Ecto neural progenitor cell (in vitro differentiated cells): ENCODE results near the gene ZDHHC1.

Source experiments
- DNase-seq: peaks from one replicate; pipeline ENCODE4 v3.0.0-alpha.2; 2018; ENCODE audit warnings: low spot score

The ZDHHC1 gene

DNA sequence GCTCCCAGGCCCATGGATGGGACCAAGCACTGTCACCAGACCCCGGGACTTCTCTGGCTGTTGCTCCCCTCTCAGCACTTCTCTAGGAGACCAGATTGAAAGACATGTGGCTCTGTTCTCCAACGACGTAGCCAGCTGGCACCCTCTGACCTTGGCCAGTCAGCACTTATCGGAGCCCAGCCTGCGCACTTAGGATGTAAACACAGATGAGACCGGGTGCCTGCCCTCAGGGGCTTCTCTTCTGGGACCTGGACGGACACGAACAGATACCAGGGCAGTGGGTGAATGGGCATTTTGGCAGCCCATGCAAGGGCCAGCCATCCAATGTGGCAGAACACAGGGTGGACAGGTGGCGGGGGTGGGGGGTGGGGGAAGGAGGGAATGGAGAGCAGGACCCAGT, 6.6 kb downstream of the ZDHHC1 start:
- no peak for DNase-seq

DNA sequence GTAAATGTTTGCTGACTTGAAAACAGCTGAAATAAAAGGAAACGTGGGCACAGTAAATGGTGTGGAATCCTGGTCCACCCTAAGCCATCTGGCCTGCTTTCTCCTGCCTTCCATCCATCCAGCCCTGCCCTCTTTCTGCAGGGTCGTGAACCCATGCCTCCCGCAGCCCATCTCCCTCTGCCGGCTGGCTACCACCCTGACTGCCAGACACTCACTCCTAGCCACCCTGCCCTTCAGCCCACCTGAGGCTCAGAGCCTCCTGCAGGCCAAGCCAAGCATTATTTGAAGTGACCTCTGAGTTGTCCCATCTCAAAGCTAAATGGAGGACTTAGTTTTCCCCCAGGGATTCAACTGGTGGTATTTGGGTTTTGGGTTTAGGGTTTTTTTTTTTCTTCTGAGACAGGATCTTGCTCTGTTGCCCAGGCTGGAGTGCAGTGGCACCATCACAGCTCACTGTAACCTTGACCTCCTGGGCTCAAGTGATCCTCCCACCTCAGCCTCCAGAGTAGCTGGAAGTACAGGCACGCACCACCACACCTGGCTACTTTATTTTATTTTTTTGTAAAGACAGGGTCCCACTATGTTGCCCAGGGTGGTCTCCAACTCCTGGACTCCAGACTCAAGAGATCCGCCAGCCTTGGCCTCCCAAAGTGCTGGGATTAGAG, 8.4 kb downstream of the ZDHHC1 start:
- DNase-seq, result no peak

DNA sequence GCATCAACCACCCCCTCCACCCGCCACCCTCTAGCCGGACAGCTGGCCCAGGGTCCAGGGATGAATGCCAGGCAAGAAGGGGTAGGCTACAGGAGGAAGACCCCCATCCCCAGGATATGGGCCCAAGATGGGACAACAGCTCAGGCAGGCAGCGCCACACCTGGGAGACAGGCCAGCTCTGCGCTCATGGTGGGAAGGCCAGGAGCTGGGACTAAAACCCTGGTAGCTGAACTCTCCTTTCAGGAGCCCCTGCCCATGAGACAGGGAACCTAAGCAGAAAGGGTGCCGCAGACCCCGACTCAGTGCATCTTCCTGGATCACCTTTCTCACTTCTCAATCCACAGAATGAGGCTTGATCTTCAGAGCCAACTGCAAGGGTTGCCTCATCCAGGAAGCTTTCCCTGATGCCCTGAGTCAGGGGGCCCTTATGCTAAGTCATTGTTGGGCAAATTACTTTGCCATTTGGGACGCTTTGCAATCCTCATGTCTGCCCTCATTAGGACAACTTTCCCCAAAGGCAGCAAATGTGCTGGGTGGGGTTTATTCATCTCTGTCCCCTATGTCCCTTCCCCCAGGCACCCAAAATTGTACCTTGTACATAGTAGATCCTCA, 9.0 kb downstream of the ZDHHC1 start:
- no peak for DNase-seq

DNA sequence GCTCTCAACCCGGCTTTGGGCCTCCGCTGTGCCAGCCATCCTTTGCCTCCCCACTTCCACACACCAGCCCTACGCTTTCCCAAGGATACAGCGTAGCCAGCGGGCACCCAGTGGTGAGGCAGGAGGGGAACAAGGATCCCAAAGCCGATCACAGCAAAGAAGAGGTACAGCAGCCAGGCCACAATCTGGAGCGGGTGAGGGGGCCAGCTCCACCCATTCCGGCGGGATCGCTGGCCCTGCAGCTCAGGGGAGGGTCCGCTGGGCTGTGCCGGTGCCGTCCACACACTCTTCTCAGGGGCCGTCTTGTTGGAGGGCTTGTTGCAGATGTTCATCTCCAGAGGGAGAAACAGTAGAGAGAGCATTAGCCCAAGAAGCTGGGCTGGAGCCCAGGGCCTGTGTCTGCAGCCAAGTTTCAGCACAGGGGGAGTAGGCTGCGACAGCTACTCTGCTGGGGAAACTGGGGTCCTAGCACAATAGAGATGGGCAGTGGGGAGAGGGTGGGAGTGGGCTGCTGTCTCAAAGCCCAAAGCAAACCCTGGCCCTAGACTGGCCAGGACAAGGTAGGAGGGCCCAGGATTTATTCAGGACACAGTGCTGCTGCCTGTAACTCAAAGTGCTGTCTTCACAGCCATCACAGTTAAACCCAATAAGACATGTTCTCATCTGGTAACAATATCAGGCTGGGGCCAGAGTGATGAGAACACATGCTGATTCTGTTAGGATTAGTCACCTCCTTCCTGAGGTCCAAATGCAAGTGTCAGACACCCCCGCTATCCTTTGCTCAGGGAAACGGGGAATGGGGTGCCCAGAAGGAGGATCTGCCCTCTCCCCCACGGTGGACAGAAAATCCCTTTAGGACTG, 9.9 kb downstream of the ZDHHC1 start:
- DNase-seq, result peak; percentile 41

DNA sequence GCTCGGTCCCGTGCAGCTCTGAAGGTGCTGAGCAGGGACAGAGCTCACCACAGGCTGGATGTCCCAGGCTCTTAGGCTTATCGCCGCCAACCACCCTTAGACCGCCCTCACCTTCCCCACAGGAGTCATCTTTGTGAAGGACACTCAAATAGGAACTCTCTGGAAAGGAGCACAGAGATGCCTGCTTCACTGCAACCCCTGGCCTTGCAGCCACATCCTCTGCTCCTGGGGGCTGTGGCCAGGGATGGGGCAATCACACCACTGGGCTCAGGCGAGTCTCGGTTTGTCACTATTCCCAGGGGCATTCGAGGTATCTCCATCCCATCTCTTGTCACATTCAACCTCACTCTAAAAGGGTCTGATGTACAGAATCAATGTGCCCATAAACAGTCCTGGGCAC, 10.9 kb downstream of the ZDHHC1 start:
- DNase-seq, result no peak

DNA sequence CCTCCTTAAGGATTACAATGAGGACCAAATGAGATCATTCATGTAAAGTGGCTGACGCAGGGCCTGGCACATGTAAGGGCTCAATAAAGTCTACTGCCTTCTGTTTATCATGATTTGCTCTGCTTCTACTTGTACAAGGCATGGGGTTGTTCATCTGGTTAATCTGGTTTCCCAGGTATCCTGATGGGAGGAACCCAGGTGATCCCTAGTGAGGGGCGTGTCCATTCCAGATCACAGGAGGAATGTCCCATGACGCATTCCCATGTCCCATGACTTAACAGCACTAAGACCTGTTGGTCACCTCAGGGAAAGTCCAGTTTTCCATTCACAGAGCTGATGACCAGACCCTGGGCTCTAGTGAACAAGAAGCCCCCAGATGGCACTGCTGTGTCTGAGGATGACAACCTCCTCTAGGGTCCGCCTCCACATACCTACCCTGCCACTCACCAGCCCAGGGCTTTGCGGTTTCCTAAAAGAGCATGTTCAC, 11.5 kb downstream of the ZDHHC1 start:
- peak; percentile 46 for DNase-seq

DNA sequence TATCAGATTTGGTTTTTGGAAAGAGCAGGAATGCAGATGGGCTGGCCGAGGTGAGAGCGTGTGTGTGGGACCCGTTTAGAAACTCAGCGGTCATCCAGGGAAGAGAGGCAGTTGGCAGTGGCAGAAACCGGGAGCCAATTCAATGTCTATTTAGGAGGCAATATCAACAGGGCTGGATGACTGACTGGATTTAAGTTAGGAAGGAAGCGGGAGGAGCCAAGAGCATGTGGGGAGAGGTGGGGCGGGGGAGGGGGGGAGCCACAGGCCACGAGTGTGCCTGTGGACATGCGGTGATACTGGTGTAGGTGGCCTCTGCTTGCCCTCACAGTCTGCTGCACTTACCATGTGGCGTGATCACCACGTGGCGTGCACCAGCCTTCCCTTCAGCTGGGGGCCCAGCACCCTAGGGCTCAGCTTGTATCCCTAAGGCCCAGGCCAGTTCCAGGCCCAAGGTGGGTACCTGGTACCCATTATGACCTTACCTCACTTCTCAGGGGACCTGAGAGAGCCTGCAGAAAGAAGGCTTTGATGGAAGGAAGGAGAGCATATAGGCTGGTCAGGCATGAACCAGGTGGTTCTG, 12.2 kb downstream of the ZDHHC1 start:
- DNase-seq, result peak; percentile 42

DNA sequence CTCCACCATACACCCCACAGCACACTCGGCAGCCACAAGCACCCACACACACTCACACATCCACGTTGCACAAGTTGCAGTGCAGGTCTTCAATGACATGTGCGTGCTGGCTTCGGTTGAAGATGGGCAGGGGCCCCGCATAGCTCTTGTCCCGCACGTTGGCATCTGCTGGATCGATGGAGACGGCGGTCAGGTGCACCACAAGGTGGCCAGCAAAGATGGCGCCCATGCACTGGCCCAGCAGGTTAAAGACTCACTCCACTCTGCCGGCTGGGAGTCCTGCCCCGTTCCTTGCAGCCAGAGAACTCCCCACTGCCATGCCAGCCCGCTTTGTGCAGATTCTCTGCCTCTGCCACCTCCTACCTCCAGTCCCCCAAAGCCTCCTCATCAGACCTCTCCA, 15.4 kb downstream of the ZDHHC1 start:
- no peak for DNase-seq

DNA sequence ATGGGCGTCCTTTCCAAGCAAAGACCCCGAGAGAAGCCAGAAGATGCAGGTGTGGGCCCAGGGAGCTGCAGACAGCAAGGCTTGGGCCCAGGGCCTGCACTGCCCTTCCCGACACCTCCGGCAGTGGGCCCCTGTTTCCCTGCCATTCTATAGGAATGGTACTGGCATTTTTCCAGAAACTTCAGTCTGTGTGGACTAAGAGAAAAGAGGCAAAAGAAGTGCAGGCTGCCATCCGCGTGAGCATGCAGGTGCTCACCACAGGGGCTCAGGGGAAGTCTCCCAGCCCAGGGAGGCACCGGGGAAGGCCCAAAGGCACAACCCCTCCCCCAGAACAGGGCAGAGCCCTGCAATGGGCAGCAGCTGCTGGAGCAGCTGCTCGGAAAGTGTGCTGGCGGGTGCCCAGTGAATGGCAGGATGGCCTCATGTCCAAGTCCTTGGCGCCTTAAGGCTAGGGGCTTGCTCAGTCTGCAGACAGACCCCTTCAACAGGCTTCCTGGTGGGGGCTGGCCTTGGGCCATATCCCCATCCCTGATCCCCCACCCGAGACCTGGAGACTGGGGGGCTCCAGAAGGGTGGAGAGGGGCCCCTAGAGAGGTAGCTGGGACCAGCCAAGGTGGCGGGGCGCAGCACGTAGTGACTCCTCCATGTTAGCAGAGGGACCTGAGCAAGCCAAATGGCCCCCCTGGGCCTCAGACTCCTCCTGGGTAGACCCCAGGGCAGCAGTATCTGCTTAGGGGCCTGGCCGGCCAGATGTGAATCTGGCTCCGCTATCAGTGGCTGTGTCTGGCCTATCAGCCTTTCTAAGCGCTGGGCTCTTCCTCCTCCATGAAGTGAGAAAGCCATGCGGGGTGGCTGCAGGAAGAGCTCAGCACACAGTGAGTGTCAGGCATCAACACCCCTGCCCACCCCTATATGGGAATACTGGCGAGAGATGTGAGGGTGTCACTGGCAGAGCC, 16.2 kb downstream of the ZDHHC1 start:
- no peak for DNase-seq

DNA sequence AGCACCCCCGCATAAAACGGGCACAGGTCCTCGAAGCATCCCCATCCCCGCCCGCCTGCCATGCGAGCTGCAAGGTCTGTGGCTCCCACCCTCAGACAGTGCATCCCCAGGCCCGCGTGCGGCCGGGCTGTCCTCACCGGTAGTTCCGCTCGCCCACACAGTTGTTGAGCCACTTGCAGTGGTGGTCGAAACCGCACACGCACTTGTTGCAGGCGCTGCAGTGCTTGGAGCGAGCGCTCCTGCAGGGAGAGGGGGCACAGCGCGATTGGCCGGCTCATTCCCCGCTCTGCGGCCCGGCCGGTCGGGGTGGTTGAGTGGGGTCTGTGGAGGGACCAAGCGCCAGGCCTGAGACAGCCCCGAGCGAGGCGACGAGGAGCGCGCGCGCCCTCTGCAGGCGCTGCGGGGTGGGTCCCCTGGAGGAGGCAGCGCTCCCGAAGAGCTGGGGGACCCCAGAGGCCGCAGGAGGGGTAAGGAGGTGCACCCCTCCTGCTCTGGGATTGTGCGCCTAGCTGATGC, 17.0 kb downstream of the ZDHHC1 start:
- peak; percentile 89 for DNase-seq

DNA sequence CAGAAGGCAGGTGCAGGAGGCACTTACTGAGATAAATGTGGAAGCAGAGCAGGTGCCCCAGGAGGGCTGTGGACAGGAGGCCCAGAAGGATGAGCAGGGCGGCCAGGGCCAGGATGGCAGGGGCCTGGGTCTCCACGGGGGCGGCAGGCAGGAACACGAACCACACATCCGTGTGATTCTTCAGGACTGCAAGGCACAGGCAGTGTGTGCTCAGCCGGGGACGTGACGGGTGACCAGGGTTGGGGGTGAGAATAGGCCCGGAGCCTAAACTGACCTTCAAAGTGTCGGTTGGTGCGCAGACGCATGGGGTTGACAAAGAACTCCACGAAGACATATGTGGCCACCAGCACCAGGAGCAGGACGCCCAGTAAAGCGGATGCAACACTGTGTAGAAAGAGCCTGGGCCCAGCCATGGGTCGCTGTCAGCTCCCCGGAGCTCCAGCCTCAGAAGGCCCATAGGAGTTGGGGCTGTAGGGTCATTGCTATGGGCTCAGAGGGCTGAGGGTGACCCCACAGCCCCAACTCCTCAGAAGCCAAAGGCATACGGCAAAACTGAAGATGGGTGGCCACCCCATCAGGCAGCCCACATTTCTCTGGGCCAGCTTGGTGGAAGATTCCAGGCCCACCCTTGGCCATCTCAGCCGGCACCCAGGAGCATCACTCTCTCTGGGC, 17.6 kb downstream of the ZDHHC1 start:
- no peak for DNase-seq

DNA sequence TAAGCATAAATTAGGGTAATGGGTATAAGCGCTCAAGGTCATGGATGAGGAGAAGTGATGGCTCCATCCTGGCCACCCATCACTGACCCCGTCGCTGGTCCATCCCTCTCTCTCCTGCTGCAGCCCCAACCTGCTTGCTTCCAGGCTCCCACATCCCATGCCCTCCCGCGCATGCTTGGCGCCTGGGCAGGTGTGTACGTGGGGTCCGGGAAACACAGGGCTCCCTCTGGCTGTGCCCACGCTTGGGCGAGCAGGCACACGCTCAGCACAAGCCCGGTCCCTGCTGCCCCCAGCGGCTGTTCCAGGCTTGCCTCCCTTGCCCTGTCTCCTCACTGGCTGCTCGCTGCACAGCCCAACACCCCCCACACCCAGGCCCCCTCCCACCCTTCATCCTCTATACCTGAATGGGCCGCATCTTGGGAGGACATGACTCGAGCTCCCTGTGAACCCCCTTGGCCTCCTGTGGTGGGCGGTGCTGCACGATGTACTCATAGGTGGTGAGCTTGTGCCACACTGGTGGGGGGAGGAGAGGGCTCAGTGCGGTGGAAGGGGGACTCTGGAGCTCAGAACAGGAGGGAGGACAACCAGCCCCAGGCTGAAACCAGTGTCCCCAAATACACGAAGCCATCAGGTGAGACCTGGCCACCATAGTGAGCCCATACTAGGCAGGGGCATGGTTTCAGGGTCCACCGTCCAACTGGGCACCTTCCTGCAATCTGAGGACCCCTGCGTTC, 18.3 kb downstream of the ZDHHC1 start:
- no peak for DNase-seq

DNA sequence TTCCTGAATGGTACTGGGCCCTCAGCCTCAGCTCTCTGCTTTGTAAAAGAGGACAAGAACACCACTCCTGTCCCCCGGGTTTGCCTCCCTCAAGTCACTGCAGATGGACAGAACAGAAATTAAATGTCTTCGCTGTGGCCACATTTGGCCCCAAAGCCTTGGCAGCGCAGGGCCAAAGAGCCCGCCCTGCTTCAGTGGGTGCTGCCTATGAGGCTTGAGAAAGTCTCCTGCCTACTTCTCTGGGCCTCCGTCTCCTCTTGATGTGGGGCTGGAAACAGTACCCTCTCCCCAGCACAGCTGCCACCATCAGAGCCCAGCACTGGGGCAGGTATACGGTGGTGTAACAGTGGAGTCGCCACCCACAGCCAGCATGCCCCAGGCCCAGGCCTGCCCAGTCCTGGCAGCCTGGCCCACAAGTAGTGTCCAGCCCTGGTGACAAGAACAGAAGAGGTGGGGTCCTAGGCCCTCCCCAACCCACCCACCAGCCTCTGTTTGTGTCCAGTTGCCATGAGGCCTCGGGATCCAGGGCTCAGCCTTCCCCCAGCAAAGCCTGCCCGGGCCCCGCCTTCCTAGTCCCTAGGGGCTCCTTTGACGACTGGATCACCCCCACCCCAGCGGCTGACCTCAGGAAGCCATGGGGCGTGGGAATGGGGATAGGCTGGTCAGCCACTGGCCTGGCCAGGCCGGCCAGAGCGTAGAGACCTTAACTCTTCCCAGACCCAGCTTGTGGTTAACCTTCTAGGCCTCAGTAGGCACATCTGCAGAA, 19.1 kb downstream of the ZDHHC1 start:
- no peak for DNase-seq

DNA sequence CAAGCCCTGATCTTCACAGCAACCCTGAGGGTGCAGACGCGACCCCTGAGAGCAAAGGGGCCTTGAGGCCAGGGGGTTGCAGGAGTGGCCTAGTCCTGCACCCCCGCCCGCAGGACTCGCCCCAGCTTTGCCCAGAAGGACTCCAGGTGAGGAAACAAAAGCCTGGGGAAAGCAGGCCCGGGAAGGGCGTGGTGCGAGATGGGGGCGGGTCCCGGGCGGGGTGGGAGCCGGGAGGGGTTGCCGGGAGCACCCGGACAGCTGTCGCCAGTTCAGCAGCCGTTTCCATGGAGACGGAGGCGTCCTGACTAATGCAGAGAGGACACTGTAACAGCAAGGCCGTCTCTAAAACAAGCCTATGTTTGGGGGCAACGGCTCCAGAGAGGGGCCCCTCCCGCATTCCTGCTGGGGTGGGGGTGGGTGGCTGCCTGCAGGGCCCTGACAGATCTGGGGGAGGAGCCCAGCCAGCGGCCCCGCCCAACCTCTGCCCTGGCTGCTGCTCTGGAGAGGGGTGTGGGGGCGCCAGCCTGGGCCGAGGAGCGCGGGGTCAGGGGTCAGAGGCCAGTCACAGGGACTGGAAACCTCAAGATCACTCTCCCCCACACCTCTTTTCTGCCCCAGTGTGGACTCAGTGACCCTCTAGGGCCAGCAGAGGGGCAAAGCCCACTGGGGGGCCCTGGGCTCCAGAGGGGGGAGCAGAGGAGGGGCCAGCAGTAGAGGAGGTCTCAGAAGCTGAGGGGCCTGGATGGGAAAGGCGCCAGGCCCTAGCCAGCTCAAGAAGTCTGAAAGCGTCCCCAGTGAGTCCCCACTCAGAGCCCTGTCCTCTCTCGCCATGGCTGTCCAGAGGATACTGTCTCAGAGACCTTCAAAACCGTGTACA, 19.9 kb downstream of the ZDHHC1 start:
- DNase-seq, result peak; percentile 93

DNA sequence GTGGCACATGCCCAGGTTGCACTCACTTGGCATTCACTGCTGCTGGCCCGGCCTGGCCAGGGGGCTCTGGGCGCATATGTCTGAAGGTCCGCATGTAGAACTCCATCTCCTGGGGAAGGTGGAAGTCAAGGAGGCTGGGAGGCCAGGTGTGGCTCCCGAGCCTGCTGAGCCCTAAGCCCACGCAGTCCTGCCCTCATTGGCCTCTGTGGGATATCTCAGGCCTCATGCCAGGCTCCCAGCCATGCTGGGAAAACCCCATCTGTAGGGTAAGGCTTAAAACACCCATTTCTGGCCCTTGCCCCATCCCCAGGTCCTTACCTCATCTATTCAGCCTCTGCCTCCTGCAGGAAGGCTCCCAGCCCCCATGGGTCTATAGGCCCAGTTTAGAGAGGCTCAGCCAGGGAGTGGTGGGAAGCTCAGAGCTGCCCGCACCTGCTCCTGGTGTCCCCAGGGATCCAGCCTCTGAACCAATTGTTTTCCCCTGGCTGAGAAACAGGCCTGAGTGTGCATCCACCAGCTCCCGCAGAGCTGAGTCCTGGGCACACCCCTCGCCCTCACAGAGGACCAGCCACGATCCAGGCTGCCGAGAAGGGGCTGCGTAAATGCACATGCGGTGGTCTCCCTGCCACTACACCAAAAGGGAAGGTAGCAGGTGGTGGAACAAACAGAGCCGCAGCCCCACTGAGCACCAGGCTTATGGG, 20.7 kb downstream of the ZDHHC1 start:
- DNase-seq, result peak; percentile 64

DNA sequence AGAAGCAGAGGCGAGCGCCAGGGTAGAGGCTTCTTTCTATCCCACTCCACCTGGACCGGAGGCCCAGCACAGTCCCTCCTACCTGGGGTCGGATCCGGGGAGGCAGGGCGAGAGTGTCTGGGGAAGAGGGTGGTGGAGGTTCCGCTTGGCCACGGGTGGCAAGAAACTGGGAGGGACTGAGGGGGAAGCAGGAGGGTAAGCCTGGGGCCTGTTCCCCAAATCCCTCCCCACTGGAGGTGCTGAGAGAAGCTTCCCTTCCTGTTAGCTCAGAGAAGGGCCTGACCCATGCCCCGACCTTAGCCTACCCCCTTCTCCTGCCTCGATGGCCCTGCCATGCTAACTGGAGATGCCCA, 21.2 kb downstream of the ZDHHC1 start:
- DNase-seq, result no peak
